Loucy (cell line): Measurements from ENCODE around the gene MAT1A.

Experiments used
- H2AFZ ChIP-seq: fragments of 200-600 bp; sonication (generic); 2 replicates; pipeline ENCODE4 v1.6.0; 2016; ENCODE audit warnings: antibody characterized with exemption, mild to moderate bottlenecking, low read length, moderate library complexity
- H3F3A ChIP-seq: fragments of 200-600 bp; 2 replicates; pipeline ENCODE4 v1.6.0; 2016; ENCODE audit warnings: antibody characterized with exemption, low read depth, mild to moderate bottlenecking
- H3K27me3 ChIP-seq: fragments of 200-600 bp; sonication (generic); 2 replicates; pipeline ENCODE4 v1.6.1; 2014; ENCODE audit warnings: low read length, mild to moderate bottlenecking; ENCODE audit not compliant: insufficient read depth, poor library complexity, severe bottlenecking
- H3K36me3 ChIP-seq: fragments of 200-600 bp; sonication (generic); 2 replicates; pipeline ENCODE4 v1.6.1; 2016; ENCODE audit warnings: low read length; ENCODE audit not compliant: insufficient read depth
- H3K4me1 ChIP-seq: fragments of 200-600 bp; sonication (generic); 2 replicates; pipeline ENCODE4 v1.5.1; 2014; ENCODE audit warnings: low read length, mild to moderate bottlenecking; ENCODE audit not compliant: insufficient read depth, poor library complexity, severe bottlenecking
- H3K4me2 ChIP-seq: fragments of 200-600 bp; sonication (generic); 2 replicates; pipeline ENCODE4 v1.6.0; 2014; ENCODE audit warnings: antibody characterized with exemption, low read length, low read depth, mild to moderate bottlenecking; ENCODE audit not compliant: poor library complexity, severe bottlenecking
- H3K4me3 ChIP-seq: fragments of 200-600 bp; sonication (generic); 2 replicates; pipeline ENCODE4 v1.5.1; 2014; ENCODE audit warnings: low read length, mild to moderate bottlenecking, mixed read lengths; ENCODE audit not compliant: poor library complexity, severe bottlenecking
- H3K79me2 ChIP-seq: fragments of 200-600 bp; sonication (generic); 2 replicates; pipeline ENCODE4 v1.6.1; 2014; ENCODE audit warnings: low read length; ENCODE audit not compliant: insufficient read depth
- H3K9ac ChIP-seq: fragments of 200-600 bp; sonication (generic); 2 replicates; pipeline ENCODE4 v1.6.0; 2014; ENCODE audit warnings: mild to moderate bottlenecking, low read depth, low read length, moderate library complexity; ENCODE audit not compliant: poor library complexity, severe bottlenecking
- H3K9me2 ChIP-seq: fragments of 200-600 bp; sonication (generic); replicated peaks from 2 replicates; pipeline ENCODE4 v1.6.1; 2016; ENCODE audit warnings: low read depth, low read length, mixed read lengths
- H3K9me3 ChIP-seq: fragments of 200-600 bp; sonication (generic); 2 replicates; pipeline ENCODE4 v1.6.1; 2014; ENCODE audit warnings: mild to moderate bottlenecking, antibody characterized with exemption, low read length, low read depth; ENCODE audit not compliant: insufficient read depth
- H4K20me1 ChIP-seq: fragments of 200-600 bp; sonication (generic); 2 replicates; pipeline ENCODE4 v1.6.0; 2014; ENCODE audit warnings: antibody characterized with exemption, low read length, mild to moderate bottlenecking; ENCODE audit not compliant: insufficient read depth, poor library complexity, severe bottlenecking
- EZH2phosphoT487 ChIP-seq: fragments of 200-600 bp; IDR thresholded peaks from 2 replicates; pipeline ENCODE4 v1.6.1; 2018; ENCODE audit warnings: antibody characterized with exemption, mild to moderate bottlenecking, moderate library complexity, borderline replicate concordance
- TF ChIP-seq, protein P1 (sequence below): fragments of 200-600 bp; sonication (generic); conservative IDR thresholded peaks from 2 replicates; pipeline ENCODE4 v1.5.1; 2014; ENCODE audit warnings: mild to moderate bottlenecking, antibody characterized with exemption, low read length

MAT1A gene

DNA sequence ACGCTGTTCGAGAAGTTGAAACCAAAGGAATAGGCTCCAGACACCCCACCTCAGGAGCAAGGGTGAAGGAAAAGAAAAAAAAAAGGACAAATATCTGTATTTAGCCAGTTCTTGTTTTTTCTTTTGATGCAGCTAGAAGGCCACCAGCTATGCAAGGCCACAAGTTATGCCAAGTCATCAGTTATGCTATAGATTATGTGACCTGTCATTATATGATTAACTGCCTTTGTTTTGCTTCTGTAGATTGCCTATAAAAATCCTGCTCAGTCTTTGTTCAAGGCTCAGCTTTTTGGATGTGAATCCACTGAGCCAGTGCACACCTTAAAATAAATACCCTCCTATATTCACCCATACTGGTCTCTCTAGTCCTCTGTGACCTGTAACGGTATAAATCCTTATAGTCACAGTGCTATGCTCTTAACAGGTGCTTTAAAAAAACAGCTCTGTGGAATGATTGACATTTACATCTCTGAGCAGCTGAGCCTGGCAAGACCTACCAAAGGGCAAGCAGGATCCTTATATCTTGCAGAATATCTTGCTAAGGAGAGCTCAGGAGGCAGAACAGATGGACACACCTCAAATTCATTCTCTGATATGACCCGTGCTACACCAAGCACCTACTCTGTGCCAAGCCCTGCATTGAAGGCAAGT is 20.4 kb downstream of the MAT1A start:
- H3K9me2 ChIP-seq, result no peaks in the 10 kb centered on the region
- H3K79me2 ChIP-seq, result no peaks in the 10 kb centered on the region
- no peak overlapping the region for H2AFZ ChIP-seq
- H3K9me3 ChIP-seq, result no peaks in the 10 kb centered on the region
- H3K4me1 ChIP-seq, result peaks cover 9% of the 10 kb centered on the region
- no peak overlapping the region for H3K4me2 ChIP-seq
- TF ChIP-seq EZH2phosphoT487, result no peak
- TF ChIP-seq, protein P1, sequence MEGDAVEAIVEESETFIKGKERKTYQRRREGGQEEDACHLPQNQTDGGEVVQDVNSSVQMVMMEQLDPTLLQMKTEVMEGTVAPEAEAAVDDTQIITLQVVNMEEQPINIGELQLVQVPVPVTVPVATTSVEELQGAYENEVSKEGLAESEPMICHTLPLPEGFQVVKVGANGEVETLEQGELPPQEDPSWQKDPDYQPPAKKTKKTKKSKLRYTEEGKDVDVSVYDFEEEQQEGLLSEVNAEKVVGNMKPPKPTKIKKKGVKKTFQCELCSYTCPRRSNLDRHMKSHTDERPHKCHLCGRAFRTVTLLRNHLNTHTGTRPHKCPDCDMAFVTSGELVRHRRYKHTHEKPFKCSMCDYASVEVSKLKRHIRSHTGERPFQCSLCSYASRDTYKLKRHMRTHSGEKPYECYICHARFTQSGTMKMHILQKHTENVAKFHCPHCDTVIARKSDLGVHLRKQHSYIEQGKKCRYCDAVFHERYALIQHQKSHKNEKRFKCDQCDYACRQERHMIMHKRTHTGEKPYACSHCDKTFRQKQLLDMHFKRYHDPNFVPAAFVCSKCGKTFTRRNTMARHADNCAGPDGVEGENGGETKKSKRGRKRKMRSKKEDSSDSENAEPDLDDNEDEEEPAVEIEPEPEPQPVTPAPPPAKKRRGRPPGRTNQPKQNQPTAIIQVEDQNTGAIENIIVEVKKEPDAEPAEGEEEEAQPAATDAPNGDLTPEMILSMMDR, result no peak
- no peaks in the 10 kb centered on the region for H3K27me3 ChIP-seq
- H3K4me3 ChIP-seq, result no peak overlapping the region
- no peak overlapping the region for H3K9ac ChIP-seq
- H4K20me1 ChIP-seq, result no peaks in the 10 kb centered on the region
- H3K36me3 ChIP-seq, result no peaks in the 10 kb centered on the region
- H3F3A ChIP-seq, result no peaks in the 10 kb centered on the region

- Histone ChIP-seq H3F3A (no peaks in the 10 kb centered on the region), H3K36me3 (no peaks in the 10 kb centered on the region), H3K4me1 (peaks cover 9% of the 10 kb centered on the region), H3K79me2 (no peaks in the 10 kb centered on the region), H3K9me3 (no peaks in the 10 kb centered on the region), H3K4me2 (no peak overlapping the region), H3K9me2 (no peaks in the 10 kb centered on the region), H2AFZ (no peak overlapping the region), H3K27me3 (no peaks in the 10 kb centered on the region), H4K20me1 (no peaks in the 10 kb centered on the region), H3K9ac (no peak overlapping the region), H3K4me3 (no peak overlapping the region)
- TF ChIP-seq, protein P1, result no peak
- TF ChIP-seq EZH2phosphoT487, result no peak
Observed at GRCh38 chr10:80268266-80268665, 21.2 kb downstream of the MAT1A start.

GRCh38 chr10:80266513-80266863 is 23.0 kb downstream of the MAT1A start:
- Histone ChIP-seq H3K9ac (no peak overlapping the region), H4K20me1 (no peaks in the 10 kb centered on the region), H3K4me2 (no peak overlapping the region), H3K9me2 (no peaks in the 10 kb centered on the region), H3K4me1 (peaks cover 3% of the 10 kb centered on the region), H3K27me3 (no peaks in the 10 kb centered on the region), H3K79me2 (no peaks in the 10 kb centered on the region), H3K4me3 (no peak overlapping the region), H3K9me3 (no peaks in the 10 kb centered on the region), H3F3A (no peaks in the 10 kb centered on the region), H2AFZ (no peak overlapping the region), H3K36me3 (no peaks in the 10 kb centered on the region)
- TF ChIP-seq, protein P1, result no peak
- TF ChIP-seq EZH2phosphoT487, result no peak
